Measurements from ENCODE around the gene MTHFD1L.

GRCh38 chr6:151027295-151027747, 161.8 kb downstream of the MTHFD1L start:
- TF ChIP-seq CTCF (IDR thresholded peaks at IDR 0.05; ENCODE audit: insufficient read depth, low read depth, low read length): no peak
- TF ChIP-seq EZH2 (IDR thresholded peaks at IDR 0.05; ENCODE audit: insufficient read depth, low read length): no peak

Measured in astrocyte (in vitro differentiated cells and primary cell).